ENCODE measurements around the gene MYL6B.
"Not testable (repeated sequence)": the region's sequence is repeated elsewhere in the genome, so short reads cannot be mapped to it uniquely, and the experiment has no call there.

Gene MYL6B

GRCh38 chr12:56188778-56189098 lies 36.4 kb downstream of the MYL6B start:
- Histone ChIP-seq H3K9me3 (ENCODE audit: insufficient read depth, low read length) (no peaks in the 10 kb centered on the region), H3K9ac (ENCODE audit: insufficient read length, low read depth) (peak overlapping the region; percentile 91), H3K27me3 (ENCODE audit: insufficient read depth, insufficient read length) (no peaks in the 10 kb centered on the region), H3K36me3 (ENCODE audit: insufficient read depth, insufficient read length, low read length) (peaks cover 30% of the 10 kb centered on the region), H3K4me1 (ENCODE audit: insufficient read depth, insufficient read length) (no peaks in the 10 kb centered on the region), H3K4me3 (ENCODE audit: insufficient read length, low read depth) (peak overlapping the region; percentile 76)
- TF ChIP-seq ZNF274 (IDR thresholded peaks at IDR 0.05; ENCODE audit: low read depth, low read length) (no peak), YY1 (IDR thresholded peaks at IDR 0.05; ENCODE audit: insufficient read depth, insufficient read length) (no peak), SUZ12 (IDR thresholded peaks at IDR 0.05; ENCODE audit: extremely low read depth, insufficient read depth, insufficient read length) (no peak)
- no peak for DNase-seq (ENCODE audit: low read depth, low spot score)

GRCh38 chr12:56189099-56189917 lies 36.9 kb downstream of the MYL6B start, which contains the start of gene SMARCC2:
Gene SMARCC2 (minus strand): TSS chr12:56189483. CDS start chr12:56189461, 22 bp downstream.
- H3K27me3 ChIP-seq (ENCODE audit: insufficient read depth, insufficient read length): no peaks in the 10 kb centered on the region
- peaks cover 24% of the 10 kb centered on the region for H3K36me3 ChIP-seq (ENCODE audit: insufficient read depth, insufficient read length, low read length)
- peak; percentile 90 for DNase-seq (ENCODE audit: low read depth, low spot score)
- peak within 1 kb of the TSS; percentile 94 for H3K9ac ChIP-seq (ENCODE audit: insufficient read length, low read depth)
- H3K9me3 ChIP-seq (ENCODE audit: insufficient read depth, low read length): no peaks in the 10 kb centered on the region
- no peak for TF ChIP-seq YY1 (IDR thresholded peaks at IDR 0.05; ENCODE audit: insufficient read depth, insufficient read length)
- H3K4me3 ChIP-seq (ENCODE audit: insufficient read length, low read depth): peak within 1 kb of the TSS; percentile 90
- H3K4me1 ChIP-seq (ENCODE audit: insufficient read depth, insufficient read length): no peaks in the 10 kb centered on the region

GRCh38 chr12:56189918-56190694 lies 37.7 kb downstream of the MYL6B start:
- Histone ChIP-seq H3K4me1 (ENCODE audit: insufficient read depth, insufficient read length) (no peaks in the 10 kb centered on the region), H3K36me3 (ENCODE audit: insufficient read depth, insufficient read length, low read length) (peaks cover 16% of the 10 kb centered on the region), H3K9ac (ENCODE audit: insufficient read length, low read depth) (peak overlapping the region; percentile 94), H3K9me3 (ENCODE audit: insufficient read depth, low read length) (no peaks in the 10 kb centered on the region), H3K27me3 (ENCODE audit: insufficient read depth, insufficient read length) (no peaks in the 10 kb centered on the region), H3K4me3 (ENCODE audit: insufficient read length, low read depth) (peak overlapping the region; percentile 90)
- peak; percentile 89 for DNase-seq (ENCODE audit: low read depth, low spot score)
- TF ChIP-seq ZNF274 (IDR thresholded peaks at IDR 0.05; ENCODE audit: low read depth, low read length) (no peak), SUZ12 (IDR thresholded peaks at IDR 0.05; ENCODE audit: extremely low read depth, insufficient read depth, insufficient read length) (no peak), YY1 (IDR thresholded peaks at IDR 0.05; ENCODE audit: insufficient read depth, insufficient read length) (no peak)

- Histone ChIP-seq H3K4me1 (ENCODE audit: insufficient read depth, insufficient read length) (no peaks in the 10 kb centered on the region), H3K36me3 (ENCODE audit: insufficient read depth, insufficient read length, low read length) (peaks cover 14% of the 10 kb centered on the region), H3K4me3 (ENCODE audit: insufficient read length, low read depth) (peak overlapping the region; percentile 13), H3K9ac (ENCODE audit: insufficient read length, low read depth) (peak overlapping the region; percentile 94), H3K9me3 (ENCODE audit: insufficient read depth, low read length) (no peaks in the 10 kb centered on the region), H3K27me3 (ENCODE audit: insufficient read depth, insufficient read length) (no peaks in the 10 kb centered on the region)
- DNase-seq (ENCODE audit: low read depth, low spot score): no peak
- no peak for TF ChIP-seq ZNF274 (IDR thresholded peaks at IDR 0.05; ENCODE audit: low read depth, low read length)
Observed at GRCh38 chr12:56190695-56191155, 38.3 kb downstream of the MYL6B start.

- H3K36me3 ChIP-seq (ENCODE audit: insufficient read depth, insufficient read length, low read length): no peaks in the 10 kb centered on the region
- H3K4me3 ChIP-seq (ENCODE audit: insufficient read length, low read depth): no peak overlapping the region
- no peaks in the 10 kb centered on the region for H3K4me1 ChIP-seq (ENCODE audit: insufficient read depth, insufficient read length)
- no peak for DNase-seq (ENCODE audit: low read depth, low spot score)
- no peaks in the 10 kb centered on the region for H3K9me3 ChIP-seq (ENCODE audit: insufficient read depth, low read length)
- H3K9ac ChIP-seq (ENCODE audit: insufficient read length, low read depth): no peak overlapping the region
- TF ChIP-seq ZNF274 (IDR thresholded peaks at IDR 0.05; ENCODE audit: low read depth, low read length) (no peak), YY1 (IDR thresholded peaks at IDR 0.05; ENCODE audit: insufficient read depth, insufficient read length) (no peak), SUZ12 (IDR thresholded peaks at IDR 0.05; ENCODE audit: extremely low read depth, insufficient read depth, insufficient read length) (no peak)
- no peaks in the 10 kb centered on the region for H3K27me3 ChIP-seq (ENCODE audit: insufficient read depth, insufficient read length)
Observed at GRCh38 chr12:56192582-56192981, 40.2 kb downstream of the MYL6B start.

- no peak overlapping the region for H3K4me3 ChIP-seq (ENCODE audit: insufficient read length, low read depth)
- H3K36me3 ChIP-seq (ENCODE audit: insufficient read depth, insufficient read length, low read length): no peaks in the 10 kb centered on the region
- no peak for TF ChIP-seq ZNF274 (IDR thresholded peaks at IDR 0.05; ENCODE audit: low read depth, low read length)
- no peak for TF ChIP-seq SUZ12 (IDR thresholded peaks at IDR 0.05; ENCODE audit: extremely low read depth, insufficient read depth, insufficient read length)
- peak; percentile 57 for TF ChIP-seq YY1 (IDR thresholded peaks at IDR 0.05; ENCODE audit: insufficient read depth, insufficient read length)
- no peaks in the 10 kb centered on the region for H3K4me1 ChIP-seq (ENCODE audit: insufficient read depth, insufficient read length)
- H3K9me3 ChIP-seq (ENCODE audit: insufficient read depth, low read length): no peaks in the 10 kb centered on the region
- no peaks in the 10 kb centered on the region for H3K27me3 ChIP-seq (ENCODE audit: insufficient read depth, insufficient read length)
- H3K9ac ChIP-seq (ENCODE audit: insufficient read length, low read depth): no peak overlapping the region
- DNase-seq (ENCODE audit: low read depth, low spot score): peak; percentile 87
Observed at GRCh38 chr12:56193025-56193578, 40.7 kb downstream of the MYL6B start.

GRCh38 chr12:56196818-56197550 lies 44.6 kb downstream of the MYL6B start:
- not testable (repeated sequence) for H3K36me3 ChIP-seq (ENCODE audit: insufficient read depth, insufficient read length, low read length); H3K27me3 ChIP-seq (ENCODE audit: insufficient read depth, insufficient read length); DNase-seq (ENCODE audit: low read depth, low spot score); H3K9me3 ChIP-seq (ENCODE audit: insufficient read depth, low read length); H3K4me3 ChIP-seq (ENCODE audit: insufficient read length, low read depth); H3K4me1 ChIP-seq (ENCODE audit: insufficient read depth, insufficient read length); H3K9ac ChIP-seq (ENCODE audit: insufficient read length, low read depth)

Data from NT2/D1 (cell line).